NCI-H2029 (cell line): ENCODE data around the gene CTNND2.

ENCODE experiments used
- DNase-seq: peaks from one replicate; lab custom pipeline; 2025; lab: John Stamatoyannopoulos, UW

Gene CTNND2

GRCh38 chr5:11252075-11252474 is 652.2 kb downstream of the CTNND2 start:
- DNase-seq: no peak

- DNase-seq: no peak
Observed at GRCh38 chr5:11251247-11251646, 653.0 kb downstream of the CTNND2 start.

DNA sequence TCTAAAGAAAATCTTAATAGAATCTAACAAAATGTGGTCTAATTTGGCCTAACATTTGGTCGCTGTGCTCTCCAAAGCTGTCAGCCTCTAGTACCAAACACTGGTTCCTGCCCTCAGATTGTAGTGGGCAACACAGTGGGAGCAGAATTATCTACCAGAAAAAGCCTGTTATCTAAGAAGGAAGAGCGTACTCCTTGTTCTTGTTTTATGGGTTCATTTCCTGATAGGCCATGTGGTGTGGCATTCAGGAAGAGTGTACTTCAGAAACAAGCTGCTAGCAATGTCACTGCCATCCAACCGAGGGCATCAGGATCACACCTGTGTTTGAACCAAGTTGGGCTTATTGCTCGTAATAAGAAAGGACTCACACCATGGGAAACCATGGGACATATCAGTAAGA is 655.3 kb downstream of the CTNND2 start:
- DNase-seq: no peak

- DNase-seq: no peak
Observed at GRCh38 chr5:11247224-11247623, 657.0 kb downstream of the CTNND2 start.

DNA sequence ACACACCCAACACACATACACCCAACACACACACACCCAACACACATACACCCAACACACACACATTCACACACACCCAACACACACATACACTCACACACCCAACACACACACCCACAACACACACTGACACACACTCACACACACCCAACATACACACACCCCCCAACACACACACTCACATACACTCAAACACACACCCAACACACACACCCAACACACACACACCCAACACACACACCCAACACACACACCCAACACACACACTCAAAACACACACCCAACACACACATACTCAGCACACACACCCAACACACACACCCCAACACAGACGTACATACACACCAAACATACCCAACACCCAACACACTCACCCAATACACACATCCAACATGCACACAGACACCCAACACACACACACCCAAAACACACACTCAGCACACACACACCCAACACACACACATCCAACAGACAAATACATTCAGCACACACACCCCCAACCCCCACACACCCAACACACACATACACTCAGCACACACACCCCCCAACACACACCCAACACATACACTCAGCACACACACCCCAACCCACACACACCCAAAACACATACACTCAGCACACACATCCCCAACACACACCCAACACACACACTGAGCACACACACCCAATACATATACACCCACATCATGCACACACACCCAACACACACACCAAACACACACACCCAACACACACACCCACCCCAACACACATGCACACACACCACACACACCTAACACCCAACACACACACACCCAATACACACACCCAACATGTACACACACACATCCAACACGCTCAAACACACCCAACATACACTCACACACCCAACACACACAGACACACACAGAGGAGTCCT is 663.7 kb downstream of the CTNND2 start:
- DNase-seq: no peak

GRCh38 chr5:11239261-11240015 is 664.8 kb downstream of the CTNND2 start:
- DNase-seq: no peak

GRCh38 chr5:11234501-11234911 is 669.7 kb downstream of the CTNND2 start:
- DNase-seq: no peak

GRCh38 chr5:11230890-11231289 is 673.4 kb downstream of the CTNND2 start:
- DNase-seq: no peak

DNA sequence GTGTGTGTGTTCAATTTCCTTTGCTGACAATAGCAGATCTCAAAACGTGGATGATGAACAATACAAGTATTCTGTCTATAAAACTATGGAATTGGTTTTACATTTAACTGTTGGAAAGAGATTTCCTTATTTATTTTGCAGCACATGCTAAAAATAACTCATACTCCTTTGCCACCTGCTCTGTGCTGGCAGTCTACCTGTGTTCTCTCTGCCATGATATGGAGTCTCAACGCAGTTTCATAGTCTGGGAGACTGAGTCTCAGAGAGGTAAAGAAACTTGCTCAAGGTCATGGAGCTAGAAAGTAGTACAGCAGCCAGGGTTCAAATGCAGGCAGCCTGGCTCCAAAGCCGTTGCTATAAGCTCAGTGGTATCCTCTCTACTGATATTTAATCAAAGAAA is 677.2 kb downstream of the CTNND2 start:
- no peak for DNase-seq

DNA sequence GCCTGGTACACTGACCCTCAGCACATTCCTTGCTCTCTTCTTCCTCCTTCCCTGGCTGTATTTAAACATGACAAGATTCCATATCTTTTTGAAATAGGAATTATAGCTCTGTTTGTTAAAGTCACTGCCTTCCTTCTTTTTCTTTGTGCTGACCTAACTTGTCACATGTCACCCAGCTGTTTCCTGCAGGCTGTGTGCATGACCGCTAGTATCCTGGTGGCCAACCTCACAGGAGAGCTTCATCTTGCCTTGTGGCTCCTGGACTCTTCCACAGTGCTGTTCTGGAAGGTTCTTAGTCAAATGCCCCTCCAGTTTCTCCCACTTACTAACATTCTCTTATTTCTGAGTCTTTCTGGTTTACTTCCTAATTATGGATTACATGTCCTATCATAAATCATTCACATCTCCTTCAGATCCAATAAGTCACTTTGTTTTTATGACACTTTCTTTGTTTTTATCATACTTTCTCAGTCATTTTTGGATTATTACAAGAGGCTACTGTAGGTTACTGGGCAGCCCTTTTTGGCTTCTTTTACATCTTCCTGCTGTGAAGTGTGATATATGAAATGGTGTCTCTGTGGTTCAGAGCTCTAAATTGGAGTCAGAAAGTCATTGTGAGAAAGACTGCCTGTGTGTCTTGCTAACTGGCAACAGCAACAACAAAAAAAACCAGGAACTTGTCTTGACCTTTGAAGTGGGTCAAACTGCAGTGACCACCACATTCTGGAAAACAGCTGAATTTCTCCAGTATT is 679.6 kb downstream of the CTNND2 start:
- DNase-seq: no peak

- DNase-seq: no peak
Observed at GRCh38 chr5:11222169-11222568, 682.1 kb downstream of the CTNND2 start.

GRCh38 chr5:11214864-11215644 is 689.2 kb downstream of the CTNND2 start:
- DNase-seq: no peak

DNA sequence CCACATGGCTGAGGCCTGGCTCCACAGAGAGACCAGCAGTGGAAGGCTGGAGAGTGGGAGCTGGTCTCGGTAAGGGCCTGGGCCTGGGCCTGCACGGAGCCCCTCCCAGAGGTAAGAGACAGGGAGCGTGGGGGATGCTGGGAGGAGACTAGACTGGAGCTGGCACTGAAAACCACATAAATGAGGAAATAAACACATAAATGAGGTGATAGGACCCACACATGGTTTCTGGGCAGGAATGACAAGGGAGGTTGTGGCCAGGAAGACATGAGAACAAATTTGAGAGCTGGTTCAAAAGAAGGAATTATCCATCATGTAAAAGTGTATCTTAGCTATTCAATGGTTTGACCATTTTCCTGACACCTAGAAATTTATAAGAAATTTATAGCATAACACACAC is 691.5 kb downstream of the CTNND2 start:
- no peak for DNase-seq

DNA sequence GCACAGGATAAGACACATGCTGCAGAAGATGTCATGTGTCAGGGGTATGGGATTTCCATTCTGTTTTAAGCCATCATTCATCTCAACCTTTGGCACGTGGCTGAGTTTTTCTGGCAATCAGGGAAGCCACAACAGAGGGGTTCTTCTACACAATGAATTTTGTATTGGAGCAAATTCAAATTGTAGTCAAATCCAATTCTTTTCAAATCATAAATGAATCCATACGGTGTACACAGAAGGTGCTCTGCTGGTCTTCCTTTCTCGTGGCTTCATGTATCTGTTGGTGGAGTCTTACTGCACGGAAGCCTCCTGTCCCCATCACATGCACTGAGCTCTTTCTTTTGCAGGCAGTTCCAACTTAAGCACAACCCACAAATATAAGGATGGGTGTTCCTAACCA is 706.5 kb downstream of the CTNND2 start:
- DNase-seq: no peak

DNA sequence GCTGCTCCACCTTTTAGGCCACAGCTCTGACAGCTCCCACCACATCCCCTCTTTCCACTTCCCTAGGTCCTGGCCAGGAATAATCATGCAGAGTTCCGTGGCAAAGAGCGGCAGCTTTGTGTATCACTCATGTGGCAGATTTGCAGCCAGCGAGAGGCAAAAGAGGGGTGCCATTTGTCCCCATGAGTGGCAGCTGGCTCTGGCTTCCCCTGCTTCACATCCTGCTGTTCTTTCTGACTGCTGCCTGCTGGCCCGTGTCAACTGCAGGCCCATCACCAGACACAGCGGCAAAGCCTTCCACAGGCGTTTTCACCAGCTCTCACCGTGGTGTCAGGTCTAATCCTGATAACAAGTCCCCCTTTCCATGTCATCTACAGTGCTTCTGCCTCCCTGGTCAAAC is 712.6 kb downstream of the CTNND2 start:
- DNase-seq: no peak

GRCh38 chr5:11182441-11183080 is 721.7 kb downstream of the CTNND2 start:
- DNase-seq: no peak

- DNase-seq: no peak
Observed at GRCh38 chr5:11181940-11182339, 722.3 kb downstream of the CTNND2 start.

DNA sequence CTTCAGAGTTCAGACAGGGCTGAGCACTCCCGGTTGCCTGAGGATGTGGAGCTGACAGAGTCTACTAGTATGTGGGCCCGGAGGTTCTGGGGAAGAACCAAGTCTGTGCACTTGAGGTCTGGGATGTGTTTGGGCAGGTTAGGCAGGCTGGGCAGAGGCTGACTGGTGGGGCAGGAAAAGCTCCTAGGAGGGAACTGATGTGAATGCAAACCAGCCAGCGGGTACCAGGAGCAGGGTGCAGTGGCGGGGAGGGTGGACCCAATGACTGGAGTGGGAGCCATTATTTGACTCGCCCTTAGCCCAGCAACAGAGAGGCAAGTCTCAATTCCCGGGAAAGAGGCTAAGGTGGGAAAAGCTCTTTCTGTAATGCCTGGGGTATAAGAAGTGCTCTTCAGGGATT is 723.4 kb downstream of the CTNND2 start:
- DNase-seq: no peak

DNA sequence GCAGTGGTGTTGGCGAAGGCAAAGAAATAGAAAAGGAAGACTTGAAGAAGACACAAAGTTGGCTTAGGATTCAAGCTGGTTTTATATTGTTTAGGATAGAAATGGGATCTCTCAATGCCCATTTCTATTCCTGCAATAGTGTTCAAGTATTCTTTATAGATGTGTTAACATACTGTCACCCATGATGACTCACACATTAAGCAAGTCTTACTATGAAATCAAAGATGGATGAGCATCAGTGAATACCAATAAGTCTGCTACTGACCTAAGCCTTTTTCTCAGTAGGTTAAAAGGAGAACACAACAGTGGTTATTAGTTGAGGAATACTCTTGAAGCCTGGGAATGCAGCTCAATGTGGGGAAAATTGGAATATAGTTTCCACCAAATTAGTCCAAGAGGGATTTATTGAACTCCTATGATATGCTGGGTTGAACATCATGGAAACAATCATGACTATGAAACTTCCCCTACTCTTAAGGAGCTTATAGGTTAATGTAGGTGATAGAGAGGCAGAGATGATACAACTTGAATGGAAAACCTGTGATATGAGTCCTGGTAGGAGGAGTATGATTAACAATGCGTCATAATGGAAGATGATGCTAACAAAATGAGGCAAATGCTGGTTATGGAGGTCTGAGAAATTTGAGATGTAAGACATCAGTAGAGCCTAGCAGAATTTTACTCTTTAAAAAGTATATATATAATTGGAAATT is 726.1 kb downstream of the CTNND2 start:
- no peak for DNase-seq

DNA sequence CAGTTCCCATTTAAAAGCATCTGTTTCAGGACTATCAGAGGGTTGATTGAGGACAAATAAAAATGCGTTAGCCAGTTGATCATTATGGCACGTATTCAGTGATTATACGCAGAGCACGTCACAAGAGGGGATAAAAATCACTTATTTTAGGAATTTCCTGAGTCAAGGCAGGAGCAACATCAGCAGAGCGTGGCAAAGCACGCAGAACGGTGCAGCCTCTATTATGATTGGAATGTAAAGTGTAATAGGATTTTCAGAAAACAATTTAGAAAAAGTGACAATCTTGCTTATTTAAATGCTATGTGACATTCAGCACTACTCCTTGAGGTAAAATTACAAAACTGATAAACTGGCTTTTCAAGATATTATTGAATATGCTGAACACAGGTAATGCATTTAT is 729.7 kb downstream of the CTNND2 start:
- DNase-seq: no peak

DNA sequence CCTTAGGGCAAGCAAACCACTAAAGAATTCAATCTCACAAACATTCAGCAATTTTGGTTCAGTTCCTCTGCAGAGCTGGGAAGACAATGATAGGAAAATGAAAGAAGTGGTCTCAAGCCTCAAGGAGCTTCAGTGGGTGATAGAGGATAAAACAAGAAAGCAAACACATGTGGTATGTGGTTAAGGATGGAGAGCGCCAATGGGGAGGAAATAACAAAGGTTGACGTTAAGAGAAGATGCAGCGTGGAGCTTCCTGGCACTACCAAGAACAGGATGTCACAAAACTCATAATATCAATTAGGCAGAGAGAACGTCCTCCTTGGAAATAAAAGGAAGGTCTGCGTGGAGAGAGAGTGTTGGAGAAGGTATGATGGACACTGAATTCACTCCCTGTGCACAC is 731.8 kb downstream of the CTNND2 start:
- no peak for DNase-seq
